H9 (cell line): ENCODE data around the gene HCN4. TPM values are rescaled to one million over a fixed set of nuclear protein-coding genes. Genes with fewer than 3 reads are reported as not detected.
A peak's percentile ranks its signal among the peaks of the same experiment; 100 is the strongest.

ENCODE experiments used
- DNase-seq: peaks from one replicate; pipeline ENCODE4 v3.0.0-alpha.2; 2017
- H2AFZ ChIP-seq: one replicate; pipeline ENCODE4 v1.6.1; 2013; ENCODE audit warnings: mild to moderate bottlenecking, low read length, control low read depth, moderate library complexity
- H2AK5ac ChIP-seq: 2 replicates; pipeline ENCODE4 v1.6.1; 2013; ENCODE audit warnings: low read length, control low read depth, mixed read lengths; ENCODE audit not compliant: insufficient read length
- H2BK120ac ChIP-seq: one replicate; pipeline ENCODE4 v1.6.1; 2013; ENCODE audit warnings: low read depth, mild to moderate bottlenecking, low read length, control low read depth, inconsistent platforms; ENCODE audit not compliant: poor library complexity, severe bottlenecking
- H2BK12ac ChIP-seq: 2 replicates; pipeline ENCODE4 v1.6.1; 2013; ENCODE audit warnings: low read length, control low read depth, mixed read lengths, low read depth; ENCODE audit not compliant: insufficient read length
- H2BK15ac ChIP-seq: 2 replicates; pipeline ENCODE4 v1.6.1; 2013; ENCODE audit warnings: low read depth, low read length, control low read depth
- H2BK20ac ChIP-seq: one replicate; pipeline ENCODE4 v1.6.1; 2013; ENCODE audit warnings: low read depth, mild to moderate bottlenecking, low read length, control low read depth, inconsistent platforms; ENCODE audit not compliant: poor library complexity, severe bottlenecking
- H2BK5ac ChIP-seq: 2 replicates; pipeline ENCODE4 v1.6.1; 2013; ENCODE audit warnings: low read length, control low read depth, mixed read lengths; ENCODE audit not compliant: insufficient read length
- H3K14ac ChIP-seq: 2 replicates; pipeline ENCODE4 v1.6.1; 2013; ENCODE audit warnings: low read length, control low read depth; ENCODE audit not compliant: insufficient read depth
- H3K18ac ChIP-seq: 2 replicates; pipeline ENCODE4 v1.6.1; 2013; ENCODE audit warnings: low read depth, mild to moderate bottlenecking, mixed read lengths, low read length, control low read depth; ENCODE audit not compliant: insufficient read length
- H3K23ac ChIP-seq: 2 replicates; pipeline ENCODE4 v1.6.1; 2013; ENCODE audit warnings: low read length, control low read depth, mixed read lengths, low read depth; ENCODE audit not compliant: insufficient read length
- H3K23me2 ChIP-seq: 2 replicates; pipeline ENCODE4 v1.6.1; 2013; ENCODE audit warnings: low read depth, mild to moderate bottlenecking, mixed read lengths, low read length, control low read depth; ENCODE audit not compliant: insufficient read length, poor library complexity, severe bottlenecking
- H3K27ac ChIP-seq: 2 replicates; pipeline ENCODE4 v1.5.1; 2013; ENCODE audit warnings: low read length, control low read depth, mixed read lengths, low read depth; ENCODE audit not compliant: insufficient read length
- H3K27me3 ChIP-seq: 2 replicates; pipeline ENCODE4 v1.6.1; 2013; ENCODE audit warnings: low read length, control low read depth, inconsistent platforms; ENCODE audit not compliant: insufficient read depth
- H3K4ac ChIP-seq: 2 replicates; pipeline ENCODE4 v1.6.1; 2013; ENCODE audit warnings: low read depth, mild to moderate bottlenecking, control low read depth, inconsistent platforms, low read length, moderate library complexity
- H3K4me1 ChIP-seq: 2 replicates; pipeline ENCODE4 v1.6.1; 2013; ENCODE audit warnings: low read length, control low read depth, inconsistent platforms; ENCODE audit not compliant: insufficient read depth
- H3K4me2 ChIP-seq: 2 replicates; pipeline ENCODE4 v1.6.1; 2013; ENCODE audit warnings: low read length, control low read depth, mixed read lengths; ENCODE audit not compliant: insufficient read length, insufficient read depth
- H3K56ac ChIP-seq: 2 replicates; pipeline ENCODE4 v1.6.1; 2013; ENCODE audit warnings: low read depth, mild to moderate bottlenecking, mixed read lengths, low read length, control low read depth; ENCODE audit not compliant: insufficient read length
- H3K79me1 ChIP-seq: 2 replicates; pipeline ENCODE4 v1.6.1; 2013; ENCODE audit warnings: low read depth, mild to moderate bottlenecking, moderate library complexity, low read length, control low read depth, inconsistent platforms; ENCODE audit not compliant: insufficient read depth, poor library complexity, severe bottlenecking
- H3K79me2 ChIP-seq: 2 replicates; pipeline ENCODE4 v1.6.1; 2013; ENCODE audit warnings: low read length, control low read depth, inconsistent platforms; ENCODE audit not compliant: insufficient read depth
- H3K9ac ChIP-seq: 2 replicates; pipeline ENCODE4 v1.6.1; 2013; ENCODE audit warnings: low read length, control low read depth, mixed read lengths; ENCODE audit not compliant: insufficient read length; ENCODE audit errors: extremely low read depth
- H3K9me3 ChIP-seq: one replicate; pipeline ENCODE4 v1.6.1; 2013; ENCODE audit warnings: low read depth, low read length, inconsistent platforms; ENCODE audit not compliant: control insufficient read depth
- H3T11ph ChIP-seq: one replicate; pipeline ENCODE4 v1.6.1; 2013; ENCODE audit warnings: mild to moderate bottlenecking, low read length, control low read depth, inconsistent platforms
- H4K20me1 ChIP-seq: one replicate; pipeline ENCODE4 v1.6.1; 2013; ENCODE audit not compliant: control insufficient read depth, insufficient read length, insufficient read depth
- H4K5ac ChIP-seq: 2 replicates; pipeline ENCODE4 v1.6.1; 2013; ENCODE audit warnings: low read depth, mild to moderate bottlenecking, mixed read lengths, low read length, control low read depth; ENCODE audit not compliant: insufficient read length
- H4K8ac ChIP-seq: replicated peaks from 2 replicates; pipeline ENCODE4 v1.6.1; 2013; ENCODE audit warnings: low read length, control low read depth, mixed read lengths, low read depth; ENCODE audit not compliant: insufficient read length
- H4K91ac ChIP-seq: 2 replicates; pipeline ENCODE4 v1.6.1; 2013; ENCODE audit warnings: low read depth, mild to moderate bottlenecking, moderate library complexity, mixed read lengths, low read length, control low read depth; ENCODE audit not compliant: insufficient read length
- H3K27ac Mint-ChIP-seq, 3 experiments: 2 replicates in 2 of 3; 3 replicates in 1 of 3; pipeline ENCODE4 v1.8.0; 2020 to 2021; ENCODE audit warnings: mixed read lengths in 3 of 3, mild to moderate bottlenecking in 1 of 3, moderate library complexity in 1 of 3
- H3K27me3 Mint-ChIP-seq: 2 replicates; pipeline ENCODE4 v1.8.0; 2021; ENCODE audit warnings: low read depth, mild to moderate bottlenecking, moderate library complexity, mixed read lengths
- H3K36me3 Mint-ChIP-seq, 3 experiments: 2 replicates in 2 of 3; 3 replicates in 1 of 3; pipeline ENCODE4 v1.8.0; 2020 to 2021; ENCODE audit warnings: low read depth in 3 of 3, mixed read lengths in 3 of 3; ENCODE audit not compliant: insufficient read depth in 1 of 3
- H3K4me1 Mint-ChIP-seq, 2 experiments: 2 replicates each; pipeline ENCODE4 v1.8.0; 2020; ENCODE audit warnings: mixed read lengths in 2 of 2
- H3K4me3 Mint-ChIP-seq, 2 experiments: 2 replicates in 1 of 2; 3 replicates in 1 of 2; pipeline ENCODE4 v1.8.0; 2020 to 2021; ENCODE audit warnings: mild to moderate bottlenecking in 2 of 2, mixed read lengths in 2 of 2, moderate library complexity in 1 of 2
- H3K9me3 Mint-ChIP-seq, 2 experiments: 2 replicates in 1 of 2; 3 replicates in 1 of 2; pipeline ENCODE4 v1.8.0; 2020; ENCODE audit warnings: mild to moderate bottlenecking in 2 of 2, mixed read lengths in 2 of 2, moderate library complexity in 1 of 2
- CTCF ChIP-seq: fragments of 200-600 bp; sonication (generic); conservative IDR thresholded peaks from 3 replicates; pipeline ENCODE4 v1.8.0; 2021; ENCODE audit warnings: antibody characterized with exemption, mild to moderate bottlenecking
- WGBS: extraction: QIAGEN DNeasy Blood & Tissue Kit; methylation state at CpG from one replicate; pipeline ENCODE4 v1.1.7; 2013; ENCODE audit warnings: missing lambda C conversion rate, low lambda C conversion rate, mixed read lengths; ENCODE audit not compliant: insufficient read length; ENCODE audit errors: extremely low coverage; 5-methylcytosine and 5-hydroxymethylcytosine counted together
- total RNA-seq: library from RNA; stranded (reverse); gene quantifications from 2 replicates; pipeline ENCODE4 v1.2.1, GENCODE V29; 2021

The HCN4 gene
- total RNA-seq, 1 experiment from 2014 or later: 10.5 TPM

DNA sequence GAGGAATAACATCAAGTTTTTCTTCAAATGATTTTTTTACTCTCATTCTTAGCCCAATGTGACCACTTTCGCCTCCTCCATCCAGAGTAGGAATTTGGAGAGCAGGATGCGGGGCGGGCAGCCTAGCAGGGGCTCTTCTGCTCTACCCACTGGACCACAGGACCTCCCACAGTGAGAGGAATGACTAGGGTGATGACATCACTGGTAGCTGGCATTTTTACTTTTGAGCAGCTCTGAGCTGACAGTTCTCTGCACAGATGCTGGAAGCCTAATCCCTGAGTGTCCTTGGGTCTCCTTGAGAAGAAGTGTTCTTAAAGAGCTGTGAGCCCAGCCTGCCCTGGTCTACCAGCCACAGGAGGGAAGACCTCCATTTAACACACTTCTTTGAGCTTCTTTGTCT lies 1.4 kb upstream of the HCN4 start:
- Histone ChIP-seq H2BK120ac (no peak overlapping the region), H2BK5ac (no peak overlapping the region), H2BK15ac (no peak overlapping the region), H2AK5ac (no peak overlapping the region), H4K20me1 (no peaks in the 10 kb centered on the region), H3K27ac (no peak overlapping the region), H2BK20ac (no peak overlapping the region), H3K9me3 (no peaks in the 10 kb centered on the region), H4K8ac (no peak overlapping the region), H3K23me2 (peaks cover 22% of the 10 kb centered on the region), H3K27me3 (no peaks in the 10 kb centered on the region; the same call in 1 of the 2 replicates), H3K79me1 (no peaks in the 10 kb centered on the region), H3T11ph (no peak overlapping the region), H4K5ac (no peak overlapping the region), H3K4me1 (peaks cover 5% of the 10 kb centered on the region; the same call in 1 of the 2 replicates), H3K9ac (no peak overlapping the region), H3K14ac (no peak overlapping the region), H2AFZ (no peak overlapping the region), H3K4ac (no peak overlapping the region), H3K23ac (no peak overlapping the region), H4K91ac (no peak overlapping the region), H2BK12ac (no peak overlapping the region), H3K4me2 (peak overlapping the region; percentile 37), H3K56ac (no peak overlapping the region), H3K18ac (no peak overlapping the region), H3K79me2 (peaks cover 3% of the 10 kb centered on the region; the same call in 1 of the 2 replicates)
- no peaks in the 10 kb centered on the region for H3K9me3 Mint-ChIP-seq
- no CpG with 5 or more reads among the region's 3 CpGs for WGBS
- no peak for DNase-seq
- peaks cover 55 to 65% of the 10 kb centered on the region in 2 experiments for H3K4me1 Mint-ChIP-seq
- H3K27ac Mint-ChIP-seq: no peak overlapping the region
- peaks cover 63% of the 10 kb centered on the region for H3K27me3 Mint-ChIP-seq
- peak overlapping the region; percentile 63 to 82 for H3K4me3 Mint-ChIP-seq
- no peak for TF ChIP-seq CTCF
- H3K36me3 Mint-ChIP-seq: peaks cover 0 to 2% (median 0%) of the 10 kb centered on the region in 3 experiments; a peak in 2 of 7 replicates
